ENCODE data around the gene MIX23.

GRCh38 chr3:122332551-122332950 lies 50.5 kb downstream of the MIX23 start:
- TF ChIP-seq CTCF (IDR thresholded peaks at IDR 0.05): no peak
- TF ChIP-seq POLR2AphosphoS5 (IDR thresholded peaks at IDR 0.05): no peak
